GM21526 (cell line): ENCODE measurements around the gene SEC16A.

Experiments used
- ATAC-seq: cut with Tn5 transposase; IDR thresholded peaks from one replicate; pipeline ENCODE4 v1.9.1; 2021; ENCODE audit warnings: moderate library complexity; ENCODE audit not compliant: unreplicated experiment, low FRiP score

Gene SEC16A

DNA sequence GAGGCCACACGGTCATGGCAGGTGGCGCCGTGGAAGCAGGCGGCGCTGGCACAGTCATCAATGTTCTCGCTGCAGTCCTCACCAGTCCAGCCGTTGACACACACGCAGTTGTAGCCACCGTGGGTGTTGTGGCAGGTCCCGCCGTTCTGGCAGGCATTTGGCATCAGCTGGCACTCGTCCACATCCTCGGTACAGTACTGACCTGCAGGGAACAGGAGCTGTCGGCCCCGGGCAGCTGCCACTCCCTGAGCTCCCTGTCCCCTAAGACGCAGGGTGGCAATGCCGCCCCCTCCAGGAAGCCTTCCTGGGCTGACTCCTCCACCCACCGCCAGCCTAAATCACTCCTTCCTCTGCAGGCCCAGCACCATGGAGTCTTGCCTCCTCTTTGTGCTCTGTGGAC, 35.8 kb upstream of the SEC16A start:
- no peak for ATAC-seq

DNA sequence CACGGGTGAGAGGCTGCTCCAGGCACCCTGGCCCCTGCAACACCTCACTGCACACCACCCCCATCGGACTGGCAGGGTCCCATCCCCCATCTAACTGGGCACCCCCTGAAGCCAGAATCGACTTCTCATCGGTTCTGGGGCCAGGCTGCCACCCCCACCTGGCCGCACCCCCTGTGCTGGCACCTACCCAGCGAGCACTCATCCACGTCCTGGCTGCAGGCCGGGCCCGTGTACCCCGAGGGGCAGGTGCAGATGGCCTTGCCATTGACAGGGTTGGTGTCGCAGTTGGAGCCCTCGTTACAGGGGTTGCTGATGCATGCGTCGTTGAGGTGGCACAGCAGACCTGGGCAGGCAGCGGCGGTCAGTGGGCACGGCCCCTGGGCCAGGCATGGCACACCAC, 35.1 kb upstream of the SEC16A start:
- ATAC-seq: no peak

DNA sequence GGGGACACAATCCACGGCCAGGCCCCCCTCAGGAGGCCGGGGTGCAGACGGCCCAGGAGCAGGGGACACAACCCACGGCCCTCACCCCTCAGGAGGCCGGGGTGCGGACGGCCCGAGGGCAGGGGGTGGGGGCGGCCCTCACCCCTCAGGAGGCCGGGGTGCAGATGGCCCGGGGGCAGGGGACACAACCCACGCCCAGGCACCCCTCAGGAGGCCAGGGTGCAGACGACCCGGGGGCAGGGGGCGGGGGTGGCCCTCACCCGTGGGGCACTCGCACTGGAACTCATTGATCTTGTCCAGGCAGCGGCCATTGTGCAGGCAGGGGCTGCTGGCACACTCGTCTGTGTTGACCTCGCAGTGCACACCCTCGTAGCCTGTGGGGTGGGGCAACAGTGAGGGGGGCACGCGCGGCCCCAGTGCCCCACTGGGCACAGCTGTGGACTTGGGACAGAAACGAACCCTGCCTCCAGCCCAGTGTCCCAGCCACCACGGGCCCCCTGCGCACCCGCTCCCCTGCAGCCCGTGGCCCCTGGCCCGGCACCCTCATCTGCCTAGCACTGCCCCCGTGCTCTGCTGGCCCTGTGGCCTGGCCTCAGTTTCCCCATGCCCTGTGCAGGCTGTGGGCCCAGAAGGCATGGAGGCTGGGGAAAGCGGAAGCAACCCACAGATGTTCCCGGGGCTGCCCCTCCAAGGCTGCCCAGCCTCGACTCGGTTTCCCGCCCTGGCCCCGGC, 34.3 kb upstream of the SEC16A start:
- ATAC-seq: no peak

- ATAC-seq: no peak
Measured at GRCh38 chr9:136516191-136516654, 33.4 kb upstream of the SEC16A start.

DNA sequence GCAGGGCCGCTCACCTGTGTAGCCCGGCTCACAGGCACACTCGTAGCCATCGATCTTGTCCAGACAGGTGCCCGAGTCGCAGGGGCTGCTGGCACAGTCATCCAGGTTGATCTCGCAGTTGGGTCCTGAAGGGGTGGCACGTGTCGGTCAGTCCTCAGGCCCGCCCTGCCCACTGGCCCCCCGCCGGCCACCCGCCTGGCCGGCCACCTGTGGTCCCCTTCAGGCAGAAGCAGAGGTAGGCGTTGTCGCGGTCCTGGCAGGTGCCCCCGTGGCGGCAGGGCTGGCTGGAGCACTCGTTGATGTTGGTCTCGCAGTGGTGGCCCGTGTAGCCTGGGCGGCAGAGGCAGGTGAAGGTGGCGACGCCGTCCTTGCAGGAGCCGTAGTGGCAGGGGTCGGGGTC, 32.4 kb upstream of the SEC16A start:
- no peak for ATAC-seq

DNA sequence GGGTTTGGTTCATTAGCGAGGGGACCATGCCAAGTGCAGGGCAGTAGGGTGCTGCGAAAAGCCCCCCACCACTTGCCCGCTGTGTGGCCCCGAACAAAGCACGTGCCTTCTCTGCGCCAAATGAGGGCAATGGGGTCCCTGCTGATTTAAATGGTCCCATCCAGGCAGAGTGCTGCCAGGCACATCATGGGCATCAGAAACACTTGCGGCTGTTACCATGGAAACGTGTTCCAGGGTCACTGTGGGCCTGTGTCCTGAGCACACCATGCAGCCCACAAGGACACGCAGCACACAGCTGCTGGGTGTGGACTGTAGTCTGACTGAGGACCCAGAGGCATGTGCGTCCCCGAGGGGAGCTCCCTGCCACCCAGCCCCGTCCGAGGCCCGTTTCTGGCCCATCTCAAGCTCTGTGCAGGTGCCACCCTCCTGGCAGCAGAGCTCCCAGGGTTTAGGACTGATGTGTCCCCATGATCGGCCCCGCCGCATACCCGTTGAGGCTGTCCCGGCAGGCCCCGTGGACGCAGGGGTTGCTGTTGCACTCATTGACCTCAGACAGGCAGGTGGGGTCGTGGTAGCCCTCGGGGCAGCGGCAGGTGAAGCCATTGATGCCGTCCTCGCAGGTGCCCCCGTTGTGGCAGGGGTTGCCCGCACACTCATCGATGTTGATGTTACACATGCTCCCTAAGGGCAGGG, 31.3 kb upstream of the SEC16A start:
- ATAC-seq: no peak

DNA sequence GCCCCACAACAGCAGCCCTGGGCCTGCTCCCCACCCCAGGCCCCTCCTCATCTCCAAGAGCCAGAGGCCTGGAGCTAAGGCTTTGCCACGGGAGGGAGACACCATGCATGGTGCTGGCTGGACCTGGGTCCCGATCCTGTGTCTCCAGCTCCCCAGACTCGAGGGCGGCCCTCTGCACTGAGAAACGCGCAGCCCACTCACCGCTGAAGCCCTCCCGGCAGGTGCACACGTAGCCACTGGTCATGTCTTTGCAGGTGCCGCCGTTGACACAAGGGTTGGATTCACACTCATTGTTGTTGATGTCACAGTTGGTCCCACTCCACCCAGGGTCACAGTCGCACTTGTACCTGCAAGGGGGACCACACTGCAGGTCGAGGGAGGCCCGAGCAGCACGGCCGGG, 30.4 kb upstream of the SEC16A start:
- no peak for ATAC-seq

- no peak for ATAC-seq
Measured at GRCh38 chr9:136512651-136513071, 29.8 kb upstream of the SEC16A start.

GRCh38 chr9:136511670-136512592, 29.1 kb upstream of the SEC16A start:
- ATAC-seq: no peak

DNA sequence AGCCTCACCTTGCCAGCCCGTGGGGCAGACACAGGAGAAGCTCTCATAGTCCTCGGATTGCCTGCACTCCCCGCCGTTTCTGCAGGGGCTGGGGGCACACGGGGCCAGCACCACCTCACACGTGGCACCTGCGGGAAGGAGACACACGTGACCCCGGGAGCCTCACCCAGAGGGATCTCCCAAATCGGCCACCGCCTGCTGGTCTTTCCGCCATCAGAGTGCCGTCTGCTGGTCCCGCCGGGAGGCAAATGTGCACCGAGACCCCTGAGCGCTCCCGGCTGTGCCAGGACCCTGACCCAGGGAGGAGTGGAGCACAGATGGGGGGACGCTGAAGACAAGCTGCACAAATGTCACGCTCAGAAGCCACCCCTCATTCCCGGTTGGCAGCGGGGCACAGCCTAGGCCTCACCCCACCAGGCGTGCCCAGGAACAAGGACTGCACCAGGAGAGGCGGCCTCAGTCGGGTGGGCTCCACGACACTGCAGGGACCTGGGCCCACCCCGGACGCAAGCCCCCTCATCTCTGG, 28.4 kb upstream of the SEC16A start:
- no peak for ATAC-seq

GRCh38 chr9:136510561-136510960, 27.7 kb upstream of the SEC16A start:
- no peak for ATAC-seq

DNA sequence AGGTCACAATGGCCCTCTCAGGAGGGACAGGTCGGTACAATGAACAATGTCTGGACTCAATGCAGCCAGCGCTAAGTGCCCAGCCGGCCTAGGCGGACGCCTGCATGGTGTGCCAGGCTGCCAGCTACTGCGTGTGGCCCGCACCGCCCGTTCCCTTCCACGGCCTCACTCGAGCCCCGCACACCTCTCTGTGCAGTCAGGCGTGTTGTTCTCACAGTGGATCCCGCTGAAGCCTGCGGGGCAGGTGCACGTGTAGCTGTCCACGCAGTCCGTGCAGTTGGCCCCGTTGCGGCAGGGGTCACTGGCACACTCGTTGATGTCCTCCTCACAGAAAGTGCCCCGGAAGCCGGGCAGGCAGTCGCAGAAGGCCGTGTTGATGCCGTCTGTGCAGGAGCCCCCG, 26.7 kb upstream of the SEC16A start:
- ATAC-seq: no peak

GRCh38 chr9:136508729-136509500, 26.1 kb upstream of the SEC16A start:
- no peak for ATAC-seq

GRCh38 chr9:136507992-136508375, 25.1 kb upstream of the SEC16A start:
- no peak for ATAC-seq

- no peak for ATAC-seq
Measured at GRCh38 chr9:136507221-136507991, 24.6 kb upstream of the SEC16A start.

DNA sequence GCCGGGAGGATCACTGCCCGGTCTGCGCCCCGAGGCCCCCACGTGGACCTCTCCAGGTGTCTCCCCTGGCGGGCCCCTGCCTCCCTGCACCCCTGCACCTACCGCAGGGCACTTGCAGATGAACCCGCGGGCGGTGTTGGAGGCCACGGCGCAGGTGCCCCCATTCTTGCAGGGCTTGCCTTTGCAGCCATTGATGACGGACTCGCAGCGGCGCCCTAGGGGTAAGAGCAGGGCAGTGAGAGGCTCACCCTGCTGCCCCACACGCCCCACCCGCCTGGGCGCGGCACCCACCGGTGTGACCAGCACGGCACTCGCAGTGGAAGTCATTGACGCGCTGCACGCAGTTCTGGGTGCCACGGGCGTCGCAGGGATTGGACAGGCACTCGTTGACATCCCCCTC, 23.6 kb upstream of the SEC16A start:
- ATAC-seq: no peak

DNA sequence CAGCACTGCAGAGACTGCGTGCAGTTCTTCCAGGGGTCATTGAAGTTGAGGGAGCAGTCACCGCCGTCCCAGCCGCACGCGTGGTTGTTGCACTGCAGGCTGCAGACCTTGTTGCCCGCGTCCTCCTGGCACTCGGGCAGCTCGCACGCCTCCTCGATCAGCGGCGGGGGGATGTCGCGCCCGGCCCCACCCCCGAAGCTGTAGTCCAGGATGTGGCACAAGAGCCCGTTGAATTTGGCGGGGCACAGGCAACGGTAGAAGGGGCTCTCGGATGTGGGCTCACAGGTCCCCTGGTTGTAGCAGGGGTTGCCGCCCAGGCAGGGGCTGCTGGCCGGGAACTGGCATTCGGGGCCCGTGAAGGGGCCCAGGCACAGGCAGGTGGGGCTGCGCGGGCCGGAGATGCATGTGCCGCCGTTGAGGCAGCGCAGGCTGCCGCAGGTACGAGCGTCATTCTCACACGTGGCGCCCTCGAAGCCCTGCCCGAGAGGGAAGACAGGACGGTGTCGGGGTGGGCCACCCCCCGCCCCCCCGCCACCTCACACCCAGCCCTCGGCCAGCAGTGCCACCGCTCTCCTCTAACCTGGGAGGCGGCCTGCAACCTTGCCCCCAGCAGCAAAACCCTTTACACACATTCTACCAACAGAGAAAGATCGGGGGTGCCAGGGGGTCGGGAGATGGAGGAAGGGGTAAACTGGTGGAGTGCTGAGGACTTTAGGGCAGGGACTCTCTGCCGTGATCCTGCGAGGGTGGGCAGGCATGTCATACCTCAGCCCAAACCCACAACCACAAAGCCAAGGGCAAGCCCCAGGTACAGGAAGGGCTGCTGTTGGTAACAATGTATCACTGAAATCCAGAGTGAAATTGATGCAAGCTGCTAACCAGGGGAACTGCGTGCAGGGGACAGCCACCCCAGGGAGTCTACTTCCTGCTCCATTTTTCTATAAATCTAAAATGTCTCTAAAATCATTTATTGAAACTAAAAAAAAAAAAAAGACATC, 22.9 kb upstream of the SEC16A start:
- ATAC-seq: no peak
